MG63 (cell line): Measurements from ENCODE around the gene CALM3. TPM values are rescaled to one million over a fixed set of nuclear protein-coding genes. Genes with fewer than 3 reads are reported as not detected.
A peak's percentile ranks its signal among the peaks of the same experiment; 100 is the strongest.

Source experiments
- DNase-seq: peaks from one replicate; pipeline ENCODE4 v3.0.0-alpha.2; 2020
- H3K27me3 ChIP-seq: fragments of 250-450 bp; sonication (Bioruptor Pico); 2 replicates; pipeline ENCODE4 v1.5.1; 2020; ENCODE audit warnings: mild to moderate bottlenecking, moderate library complexity
- H3K36me3 ChIP-seq: fragments of 250-450 bp; sonication (Bioruptor Pico); 2 replicates; pipeline ENCODE4 v1.5.1; 2020; ENCODE audit warnings: mild to moderate bottlenecking, moderate library complexity
- H3K4me3 ChIP-seq: fragments of 250-450 bp; sonication (Bioruptor Pico); 2 replicates; pipeline ENCODE4 v1.5.1; 2020; ENCODE audit warnings: mild to moderate bottlenecking, moderate library complexity
- H3K9me3 ChIP-seq: fragments of 250-450 bp; sonication (Bioruptor Pico); 2 replicates; pipeline ENCODE4 v1.5.1; 2020; ENCODE audit warnings: mild to moderate bottlenecking, moderate library complexity
- total RNA-seq: library from RNA; depleted of rRNA; stranded (reverse); fragments of >200 nt; shearing (Covaris generic); gene quantifications from 2 replicates; pipeline ENCODE4 v1.2.3, GENCODE V29; 2014; ENCODE audit warnings: low replicate concordance; rRNA removed

CALM3 gene
- total RNA-seq, 1 experiment from 2014 or later: 90.4 TPM

- Histone ChIP-seq H3K9me3 (no peaks in the 10 kb centered on the region), H3K4me3 (no peak overlapping the region), H3K36me3 (no peaks in the 10 kb centered on the region), H3K27me3 (peaks cover 9% of the 10 kb centered on the region)
- DNase-seq: no peak
These were observed 39.5 kb downstream of the CALM3 start for GRCh38 chr19:46640656-46641055.

DNA sequence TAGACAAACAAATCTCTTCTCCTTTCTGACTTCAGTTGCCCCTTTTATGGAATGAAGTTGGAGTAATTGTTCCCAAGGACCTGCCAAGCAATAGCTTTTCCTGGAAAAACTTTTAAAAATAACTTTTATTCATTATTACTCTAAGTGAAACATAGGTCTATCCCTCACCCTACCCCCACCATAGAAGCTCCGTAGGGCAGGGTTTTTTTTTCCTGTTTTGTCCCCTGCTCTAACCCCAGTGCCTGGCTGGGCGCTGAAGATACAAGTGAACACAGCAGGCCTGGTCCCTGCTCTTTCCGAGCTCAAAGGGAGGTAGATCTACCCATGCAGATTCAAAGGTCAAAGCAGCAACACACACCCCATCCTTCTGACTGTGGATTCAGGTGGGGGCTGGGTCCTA lies 43.6 kb downstream of the CALM3 start:
- Histone ChIP-seq H3K4me3 (no peak overlapping the region), H3K9me3 (peaks cover 4% of the 10 kb centered on the region), H3K36me3 (no peaks in the 10 kb centered on the region), H3K27me3 (peaks cover 3% of the 10 kb centered on the region)
- no peak for DNase-seq

- no peak overlapping the region for H3K4me3 ChIP-seq
- H3K9me3 ChIP-seq: peaks cover 4% of the 10 kb centered on the region
- no peak for DNase-seq
- H3K36me3 ChIP-seq: no peaks in the 10 kb centered on the region
- H3K27me3 ChIP-seq: no peaks in the 10 kb centered on the region; the same call in 1 of the 2 replicates
These were observed 45.3 kb downstream of the CALM3 start for GRCh38 chr19:46646402-46646801.

DNA sequence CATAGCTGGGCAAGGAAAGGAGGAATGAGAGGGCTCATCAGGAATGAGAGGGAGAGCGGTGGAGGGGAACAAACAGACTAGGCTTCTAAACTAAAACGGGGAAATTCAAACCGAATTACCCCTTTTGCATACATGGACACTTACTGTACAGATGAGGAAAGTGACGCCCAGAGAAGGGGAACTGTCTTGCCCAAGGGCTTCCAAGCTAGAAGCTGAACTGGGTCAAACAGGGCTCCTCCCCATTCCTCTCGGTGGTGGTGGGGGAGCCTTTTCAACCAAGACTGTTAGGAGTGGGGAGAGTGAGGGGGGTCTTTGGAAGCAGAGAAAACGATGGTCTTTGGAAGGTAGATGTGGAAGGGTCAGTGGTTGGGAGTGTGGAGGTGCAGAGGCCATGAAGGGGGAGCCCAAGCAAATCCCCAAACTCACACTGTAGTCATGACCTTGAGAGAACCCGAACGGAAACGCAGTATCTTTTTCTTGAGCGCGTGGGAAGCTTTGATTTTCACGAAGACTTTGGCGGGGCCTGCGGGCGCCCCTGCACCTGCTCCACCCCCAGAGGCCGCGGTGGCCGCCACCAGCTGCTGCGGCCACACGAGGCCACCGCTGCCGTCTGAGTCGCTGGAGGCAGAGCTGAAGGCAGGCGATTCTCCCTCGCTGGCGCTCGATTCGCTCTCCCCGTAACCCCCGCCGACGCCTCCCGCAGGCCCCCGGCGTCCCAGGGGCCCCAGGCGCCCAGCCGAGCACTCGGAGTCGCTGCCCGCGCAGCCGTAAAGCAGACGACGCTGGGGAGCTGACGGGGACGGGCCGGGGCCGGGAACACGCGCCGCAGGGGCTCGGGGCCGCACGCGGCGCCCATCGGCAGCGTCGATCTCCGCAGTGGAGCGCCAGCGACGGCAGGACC lies 47.2 kb downstream of the CALM3 start:
- Histone ChIP-seq H3K36me3 (no peaks in the 10 kb centered on the region), H3K27me3 (no peaks in the 10 kb centered on the region; the same call in 1 of the 2 replicates), H3K4me3 (no peak overlapping the region), H3K9me3 (peaks cover 4% of the 10 kb centered on the region)
- no peak for DNase-seq

DNA sequence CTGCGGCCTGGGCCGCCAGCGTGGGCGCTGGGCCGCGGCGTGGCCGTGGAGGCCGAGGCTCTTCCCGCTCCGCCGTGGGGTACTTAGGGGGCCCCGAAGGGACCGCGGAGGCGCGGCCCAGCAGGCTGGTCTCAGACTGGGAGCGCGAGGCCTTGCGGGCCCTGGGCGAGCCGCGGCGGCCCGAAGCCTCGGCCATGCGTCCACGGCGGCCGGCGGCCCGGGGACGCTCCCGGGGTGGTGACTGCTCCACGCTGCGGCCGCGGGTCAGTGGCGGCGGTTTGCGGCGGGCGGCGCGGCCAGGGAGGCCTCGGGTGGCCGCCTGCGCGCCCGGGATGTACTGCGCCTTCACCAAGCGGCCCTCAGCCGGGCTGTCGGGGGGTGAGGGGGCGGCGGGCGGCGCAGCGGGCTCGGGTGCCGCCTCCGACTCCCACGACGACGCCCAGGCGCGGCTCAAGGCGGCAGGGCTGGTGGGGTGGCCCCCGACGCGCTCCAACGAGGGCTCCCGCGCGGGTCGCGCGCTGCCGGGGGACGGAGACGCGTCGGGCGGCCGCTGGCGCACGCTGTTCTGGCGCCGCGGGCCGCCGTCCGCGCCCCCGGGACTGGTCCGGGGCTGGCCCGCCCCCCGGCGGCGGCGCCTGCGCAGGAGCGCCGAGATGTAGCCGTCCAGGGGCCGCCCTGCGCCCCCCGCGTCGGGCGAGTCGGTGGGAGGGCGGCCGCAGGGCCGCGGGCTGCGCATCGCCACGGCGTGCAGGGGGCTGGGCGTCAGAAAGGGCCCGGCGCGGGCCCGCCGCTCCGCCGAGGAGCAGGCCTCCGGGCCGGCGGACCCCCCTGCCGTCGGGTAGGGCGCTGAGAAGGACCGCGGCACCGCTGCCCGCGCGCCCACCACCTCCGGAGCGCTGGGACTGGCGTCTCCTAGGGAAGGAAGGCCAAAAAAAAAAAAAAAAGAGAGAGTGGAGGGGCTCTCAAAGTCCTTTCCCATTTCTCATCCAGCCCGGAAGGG lies 48.1 kb downstream of the CALM3 start:
- no peak for DNase-seq
- Histone ChIP-seq H3K36me3 (no peaks in the 10 kb centered on the region), H3K27me3 (no peaks in the 10 kb centered on the region; the same call in 1 of the 2 replicates), H3K9me3 (peaks cover 4% of the 10 kb centered on the region), H3K4me3 (no peak overlapping the region)

GRCh38 chr19:46650445-46650844 lies 49.3 kb downstream of the CALM3 start:
- Histone ChIP-seq H3K4me3 (no peak overlapping the region), H3K27me3 (no peaks in the 10 kb centered on the region; the same call in 1 of the 2 replicates), H3K36me3 (no peaks in the 10 kb centered on the region), H3K9me3 (peaks cover 4% of the 10 kb centered on the region)
- no peak for DNase-seq

- no peaks in the 10 kb centered on the region for H3K36me3 ChIP-seq
- no peaks in the 10 kb centered on the region for H3K9me3 ChIP-seq
- H3K4me3 ChIP-seq: no peak overlapping the region
- DNase-seq: no peak
- 0 out of 2 replicates have a peak, but pooled peaks cover 2% of the 10 kb centered on the region for H3K27me3 ChIP-seq
These were observed 53.6 kb downstream of the CALM3 start for GRCh38 chr19:46654621-46655152.

GRCh38 chr19:46656541-46656940 lies 55.4 kb downstream of the CALM3 start:
- no peaks in the 10 kb centered on the region for H3K36me3 ChIP-seq
- peaks cover 11% of the 10 kb centered on the region; the same call in 1 of the 2 replicates for H3K27me3 ChIP-seq
- DNase-seq: no peak
- no peak overlapping the region for H3K4me3 ChIP-seq
- H3K9me3 ChIP-seq: no peaks in the 10 kb centered on the region

DNA sequence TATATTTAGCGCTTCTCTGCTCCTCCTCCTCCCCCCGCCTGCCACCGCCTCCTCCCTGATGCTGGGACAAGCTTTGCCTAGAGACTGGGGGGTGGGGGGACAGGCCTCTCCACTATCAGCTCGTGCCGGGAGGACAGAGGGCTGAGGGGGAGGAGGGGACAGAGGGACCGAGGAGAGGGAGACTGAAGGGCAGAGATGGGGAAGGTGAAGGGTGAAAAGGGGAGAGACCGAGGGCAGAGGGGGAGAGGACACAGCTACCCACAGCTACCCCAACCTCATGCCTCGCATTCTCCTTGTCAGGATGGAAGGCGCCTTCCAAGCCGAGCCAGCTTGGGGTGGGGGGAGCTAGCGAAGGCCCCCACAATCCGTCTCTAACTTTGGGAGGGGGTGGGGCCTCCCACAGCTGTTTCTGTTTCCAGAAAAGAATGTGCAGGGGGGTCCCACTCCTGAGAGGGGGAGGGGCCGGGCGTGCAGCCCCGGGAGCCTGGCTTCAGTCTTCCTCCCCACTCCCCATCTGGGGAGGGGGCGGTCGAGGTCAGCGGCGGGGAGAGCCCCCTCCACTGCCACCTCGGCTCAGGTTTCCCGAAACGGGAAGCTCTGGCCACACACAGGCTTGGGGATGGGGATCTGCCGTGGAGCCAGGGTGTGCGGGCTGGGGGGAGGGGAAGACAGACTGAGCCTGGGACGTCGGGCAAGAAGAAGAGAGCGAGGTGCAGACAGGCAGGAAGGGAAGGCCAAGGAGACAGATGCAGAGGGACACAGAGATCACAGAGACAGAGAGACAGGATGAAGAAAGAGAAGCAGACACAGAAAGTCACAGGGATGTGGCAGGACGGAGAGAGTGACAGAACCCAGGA lies 58.2 kb downstream of the CALM3 start:
- H3K4me3 ChIP-seq: no peak overlapping the region
- no peaks in the 10 kb centered on the region for H3K36me3 ChIP-seq
- H3K27me3 ChIP-seq: peaks cover 11% of the 10 kb centered on the region; the same call in 1 of the 2 replicates
- DNase-seq: no peak
- H3K9me3 ChIP-seq: no peaks in the 10 kb centered on the region

GRCh38 chr19:46660008-46660517 lies 58.9 kb downstream of the CALM3 start:
- Histone ChIP-seq H3K9me3 (no peaks in the 10 kb centered on the region), H3K4me3 (peak overlapping the region; percentile 52), H3K27me3 (peaks cover 11% of the 10 kb centered on the region; the same call in 1 of the 2 replicates), H3K36me3 (no peaks in the 10 kb centered on the region)
- DNase-seq: peak; percentile 13

Other genes with a start within 250 kb of the CALM3 start
- 11.6 and 15.9 TPM in 2 replicates for gene CCDC8, start 187.8 kb upstream of the CALM3 start, total RNA-seq
- gene PNMA8C, start 172.4 kb upstream of the CALM3 start, total RNA-seq: not detected in 2 replicates
- 0.22 and 0.46 TPM in 2 replicates for gene PNMA8A, start 129.8 kb upstream of the CALM3 start, total RNA-seq
- not detected in 2 replicates for gene PNMA8B, start 105.5 kb upstream of the CALM3 start, total RNA-seq
- gene PTGIR, start 23.8 kb downstream of the CALM3 start, total RNA-seq: not detected in 2 replicates
- not detected in 2 replicates for gene GNG8, start 34.9 kb downstream of the CALM3 start, total RNA-seq
- 1.5 and 1.7 TPM in 2 replicates for gene DACT3, start 59.9 kb downstream of the CALM3 start, total RNA-seq
- 8.6 and 20.4 TPM in 2 replicates for gene PRKD2, start 115.8 kb downstream of the CALM3 start, total RNA-seq
- 6.5 and 18.0 TPM in 2 replicates for gene FKRP, start 144.7 kb downstream of the CALM3 start, total RNA-seq
- gene STRN4, start 145.1 kb downstream of the CALM3 start, total RNA-seq: 55.2 and 81.7 TPM in 2 replicates
- 170 and 305 TPM in 2 replicates for gene SLC1A5, start 187.3 kb downstream of the CALM3 start, total RNA-seq
- gene AP2S1, start 249.5 kb downstream of the CALM3 start, total RNA-seq: 216 and 390 TPM in 2 replicates